ENCODE data around the gene KRT6A. TPM values are rescaled to one million over a fixed set of nuclear protein-coding genes. Genes with fewer than 3 reads are reported as not detected.

Gene KRT6A
- total and polyA plus RNA-seq, 4 donors, result 0.38 to 1.8 TPM; not detected in 2

DNA sequence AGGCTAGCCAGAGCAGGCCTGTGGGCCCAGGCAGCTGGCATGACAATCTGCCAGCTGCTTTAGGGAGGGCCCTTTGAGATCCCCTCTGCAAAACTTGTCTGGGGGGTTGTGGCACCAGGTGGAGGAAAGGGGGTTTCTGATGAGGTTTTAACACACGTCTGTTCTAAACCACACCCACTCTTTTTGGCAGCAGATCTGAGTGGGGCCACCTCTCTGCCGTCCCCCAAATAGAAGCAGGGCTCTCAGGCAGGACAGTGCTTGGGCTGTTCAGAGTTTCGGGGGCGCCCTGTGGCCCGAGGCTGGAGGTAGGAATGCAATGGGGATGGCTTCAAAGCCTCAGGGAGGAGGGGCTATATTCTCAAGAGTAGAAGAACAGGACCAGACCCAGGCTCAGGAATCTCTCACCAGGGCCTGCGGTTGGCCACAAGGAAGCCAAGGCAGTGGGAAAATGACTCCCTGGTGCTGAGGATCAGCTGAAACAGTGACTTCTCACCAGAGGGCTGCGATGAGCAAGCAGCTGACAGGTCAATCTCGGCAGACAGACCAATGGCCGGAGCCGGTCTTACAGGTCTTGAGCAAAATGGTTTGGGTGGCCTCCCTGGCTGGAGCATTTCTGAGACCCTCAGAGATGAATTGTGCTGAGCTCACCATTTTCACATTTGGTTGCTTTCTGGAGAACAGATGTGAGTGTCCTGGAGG is 28.7 kb upstream of the KRT6A start:
- H3K27ac ChIP-seq (ENCODE audit: low read depth in 1 of 2, low read length in 2 of 2), result peak overlapping the region in 1 of 2 donors; percentile 23
- intact Hi-C loops (cut with DNase I), result no loop called here
- no peaks in the 10 kb centered on the region for H3K9me3 ChIP-seq (ENCODE audit: control insufficient read depth, low read length)
- no peaks in the 10 kb centered on the region for H3K27me3 ChIP-seq (ENCODE audit: control insufficient read depth in 1 of 2, insufficient read depth in 2 of 2, low read length in 1 of 2)
- ATAC-seq (ENCODE audit: low FRiP score), result no peak
- H3K4me3 ChIP-seq (ENCODE audit: low read length in 2 of 2), result no peak overlapping the region
- WGBS, 2 donors, result 83 to 86% methylated on average over 10 of the region's 10 CpGs
- DNase-seq, result no peak
- no peaks in the 10 kb centered on the region for H3K36me3 ChIP-seq (ENCODE audit: control insufficient read depth in 1 of 2, insufficient read depth in 2 of 2, low read length in 1 of 2)
- H3K4me1 ChIP-seq (ENCODE audit: control insufficient read depth in 1 of 2, insufficient read depth in 2 of 2, low read length in 2 of 2), result no peaks in the 10 kb centered on the region

DNA sequence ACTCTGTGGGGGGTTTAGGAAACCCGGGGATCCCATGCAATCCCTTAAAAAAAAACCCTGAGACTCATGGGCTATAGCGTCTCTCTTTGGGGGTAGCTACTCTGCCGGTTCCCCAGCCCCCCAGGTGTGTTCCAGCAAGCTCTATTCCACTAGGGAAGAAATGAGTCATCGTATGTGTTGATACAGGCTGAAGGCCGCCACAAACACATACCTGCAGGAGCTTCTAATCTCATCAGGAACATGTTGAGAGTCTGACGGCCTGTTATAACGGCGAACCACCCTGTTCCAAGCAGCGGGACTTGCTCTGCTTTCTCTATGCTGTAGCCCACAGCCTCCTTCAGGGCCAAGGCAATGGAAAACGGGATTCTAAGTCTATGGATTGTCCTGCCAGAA is 28.1 kb upstream of the KRT6A start:
- H3K27me3 ChIP-seq (ENCODE audit: control insufficient read depth in 1 of 2, insufficient read depth in 2 of 2, low read length in 1 of 2), result no peaks in the 10 kb centered on the region
- WGBS, 2 donors, result 65 to 68% methylated on average over 10 of the region's 10 CpGs
- H3K36me3 ChIP-seq (ENCODE audit: control insufficient read depth in 1 of 2, insufficient read depth in 2 of 2, low read length in 1 of 2), result no peaks in the 10 kb centered on the region
- ATAC-seq (ENCODE audit: low FRiP score), result no peak
- H3K27ac ChIP-seq (ENCODE audit: low read depth in 1 of 2, low read length in 2 of 2), result peak overlapping the region in 1 of 2 donors; percentile 23
- DNase-seq, result no peak
- intact Hi-C loops (cut with DNase I), result no loop called here
- no peak overlapping the region for H3K4me3 ChIP-seq (ENCODE audit: low read length in 2 of 2)
- no peaks in the 10 kb centered on the region for H3K4me1 ChIP-seq (ENCODE audit: control insufficient read depth in 1 of 2, insufficient read depth in 2 of 2, low read length in 2 of 2)
- no peaks in the 10 kb centered on the region for H3K9me3 ChIP-seq (ENCODE audit: control insufficient read depth, low read length)

DNA sequence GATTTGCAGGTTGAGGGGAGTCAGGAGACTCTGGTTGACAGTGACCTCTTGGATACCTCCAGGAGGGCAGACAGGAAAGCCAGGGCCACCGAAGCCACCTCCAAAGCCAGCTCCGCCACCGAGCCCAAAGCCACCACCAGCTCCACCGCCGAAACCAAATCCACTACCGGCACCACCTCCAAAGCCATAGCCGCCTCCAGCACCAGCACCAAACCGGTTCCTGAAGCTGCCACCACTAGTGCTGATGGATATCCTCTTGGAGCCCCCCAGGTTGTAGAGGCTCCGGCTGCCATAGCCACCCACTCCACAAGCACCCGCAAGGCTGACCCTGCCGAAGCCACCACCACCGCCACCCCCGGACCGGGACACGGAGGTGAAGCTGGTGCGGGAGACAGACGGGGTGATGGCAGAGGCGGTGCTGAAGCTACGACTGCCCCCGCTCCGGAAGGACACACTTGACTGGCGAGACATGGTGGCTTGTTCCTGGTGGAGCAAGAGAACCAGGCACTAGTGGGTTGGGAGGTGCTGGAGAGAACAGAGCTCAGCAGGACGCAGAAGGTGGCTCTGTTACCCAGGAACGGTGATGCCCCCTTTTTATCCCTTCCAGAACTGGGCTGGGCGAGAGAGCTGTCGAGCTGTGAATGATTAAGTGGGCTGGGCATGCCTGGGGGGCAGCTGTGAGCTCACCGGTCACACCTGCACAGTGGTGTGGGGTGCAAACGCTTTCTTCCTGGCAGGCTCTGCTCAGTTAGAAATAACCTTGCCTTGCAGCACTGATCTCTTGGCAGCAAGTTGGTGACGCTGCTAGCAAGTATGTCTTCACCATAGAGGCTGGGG is 27.0 kb upstream of the KRT6A start, which contains the start of gene KRT5:
Gene KRT5, minus strand, starts transcription at position 569 of the 837 bp plus-strand sequence. Its CDS starts 98 bp downstream, at position 471.
- Histone ChIP-seq H3K36me3 (ENCODE audit: control insufficient read depth in 1 of 2, insufficient read depth in 2 of 2, low read length in 1 of 2) (no peaks in the 10 kb centered on the region), H3K9me3 (ENCODE audit: control insufficient read depth, low read length) (no peaks in the 10 kb centered on the region), H3K4me1 (ENCODE audit: control insufficient read depth in 1 of 2, insufficient read depth in 2 of 2, low read length in 2 of 2) (no peaks in the 10 kb centered on the region), H3K27ac (ENCODE audit: low read depth in 1 of 2, low read length in 2 of 2) (no peak within 1 kb of the TSS), H3K27me3 (ENCODE audit: control insufficient read depth in 1 of 2, insufficient read depth in 2 of 2, low read length in 1 of 2) (no peaks in the 10 kb centered on the region), H3K4me3 (ENCODE audit: low read length in 2 of 2) (no peak within 1 kb of the TSS)
- 90 to 92% methylated on average over 29 of the region's 29 CpGs for whole genome bisulfite sequencing, 2 donors
- no peak for ATAC-seq (ENCODE audit: low FRiP score)
- intact Hi-C loops (cut with DNase I), result loop anchor here in 1 of 2 donors (10.0 kb wide), 1 partner anchor 365 kb away; no protein-coding TSS in a partner anchor
- DNase-seq, result peak in 1 of 2 donors; percentile 42

DNA sequence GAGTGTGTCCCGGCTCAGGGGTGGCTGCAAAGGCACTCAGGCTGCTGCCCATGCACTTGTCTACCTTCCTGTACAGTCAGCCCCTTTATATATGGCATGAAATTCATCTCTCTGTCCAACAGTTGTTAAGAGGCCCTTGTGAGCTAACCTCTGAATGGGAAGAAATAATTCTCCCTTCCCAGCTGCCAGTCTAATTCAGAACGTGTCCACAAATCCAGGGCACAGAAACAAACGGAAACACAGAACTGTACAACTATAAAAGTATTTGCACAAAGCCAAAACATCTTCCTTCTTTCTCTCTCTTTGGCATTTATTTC is 26.3 kb upstream of the KRT6A start:
- WGBS, 2 donors, result 72 to 74% methylated on average over 3 of the region's 3 CpGs
- intact Hi-C loops (cut with DNase I), result loop anchor here in 1 of 2 donors (10.0 kb wide), 1 partner anchor 365 kb away; no protein-coding TSS in a partner anchor

DNA sequence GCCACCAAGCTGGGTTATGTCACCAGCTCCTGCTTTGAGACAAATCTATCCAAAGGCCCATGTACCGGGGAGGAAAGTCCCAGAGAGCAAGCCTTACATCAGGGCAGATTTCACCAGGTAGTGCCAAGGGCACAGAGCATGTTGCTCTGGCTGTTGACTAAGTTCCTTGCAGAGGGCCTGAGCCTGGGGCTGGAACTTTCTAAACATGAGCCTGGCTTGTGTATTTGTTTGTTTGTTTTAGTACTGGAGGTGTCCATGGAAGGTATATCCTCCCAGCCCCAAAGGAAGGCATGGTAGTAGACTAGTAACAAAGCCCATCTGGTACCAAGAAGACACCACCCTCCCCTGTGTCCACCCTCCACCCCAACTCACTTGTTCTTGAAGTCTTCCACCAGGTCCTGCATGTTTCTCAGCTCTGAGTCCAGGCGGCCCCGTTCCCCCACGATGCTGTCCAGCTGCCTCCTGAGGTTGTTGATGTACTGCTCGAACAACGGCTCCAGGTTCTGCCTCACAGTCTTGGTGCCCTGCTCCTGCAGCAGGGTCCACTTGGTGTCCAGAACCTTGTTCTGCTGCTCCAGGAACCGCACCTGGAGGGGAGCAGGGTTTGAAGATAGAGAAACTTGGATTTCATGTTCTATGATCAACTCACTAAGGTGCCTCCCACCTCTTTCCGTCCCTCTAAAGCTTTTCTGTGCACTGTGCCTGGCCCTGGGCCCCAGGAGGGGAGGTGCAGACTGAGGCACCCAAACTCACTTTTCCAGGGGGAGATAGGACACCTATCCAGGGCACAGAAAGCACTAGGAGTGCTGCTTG is 25.7 kb upstream of the KRT6A start:
- H3K4me3 ChIP-seq (ENCODE audit: low read length in 2 of 2), result no peak overlapping the region
- no peak overlapping the region for H3K27ac ChIP-seq (ENCODE audit: low read depth in 1 of 2, low read length in 2 of 2)
- intact Hi-C loops (cut with DNase I), result loop anchor here in 1 of 2 donors (10.0 kb wide), 1 partner anchor 364 kb away; no protein-coding TSS in a partner anchor
- H3K9me3 ChIP-seq (ENCODE audit: control insufficient read depth, low read length), result no peaks in the 10 kb centered on the region
- 79 to 88% methylated on average over 8 of the region's 8 CpGs for WGBS, 2 donors
- no peaks in the 10 kb centered on the region for H3K27me3 ChIP-seq (ENCODE audit: control insufficient read depth in 1 of 2, insufficient read depth in 2 of 2, low read length in 1 of 2)
- DNase-seq (no peak), ATAC-seq (ENCODE audit: low FRiP score) (no peak)
- no peaks in the 10 kb centered on the region for H3K36me3 ChIP-seq (ENCODE audit: control insufficient read depth in 1 of 2, insufficient read depth in 2 of 2, low read length in 1 of 2)
- H3K4me1 ChIP-seq (ENCODE audit: control insufficient read depth in 1 of 2, insufficient read depth in 2 of 2, low read length in 2 of 2), result no peaks in the 10 kb centered on the region

More for the DNA sequence above, 26.3 kb upstream of the KRT6A start:
- no peak for DNase-seq
- no peaks in the 10 kb centered on the region for H3K27me3 ChIP-seq (ENCODE audit: control insufficient read depth in 1 of 2, insufficient read depth in 2 of 2, low read length in 1 of 2)
- ATAC-seq (ENCODE audit: low FRiP score), result no peak
- no peaks in the 10 kb centered on the region for H3K4me1 ChIP-seq (ENCODE audit: control insufficient read depth in 1 of 2, insufficient read depth in 2 of 2, low read length in 2 of 2)
- H3K9me3 ChIP-seq (ENCODE audit: control insufficient read depth, low read length), result no peaks in the 10 kb centered on the region
- H3K27ac ChIP-seq (ENCODE audit: low read depth in 1 of 2, low read length in 2 of 2), result no peak overlapping the region
- no peak overlapping the region for H3K4me3 ChIP-seq (ENCODE audit: low read length in 2 of 2)
- no peaks in the 10 kb centered on the region for H3K36me3 ChIP-seq (ENCODE audit: control insufficient read depth in 1 of 2, insufficient read depth in 2 of 2, low read length in 1 of 2)

DNA sequence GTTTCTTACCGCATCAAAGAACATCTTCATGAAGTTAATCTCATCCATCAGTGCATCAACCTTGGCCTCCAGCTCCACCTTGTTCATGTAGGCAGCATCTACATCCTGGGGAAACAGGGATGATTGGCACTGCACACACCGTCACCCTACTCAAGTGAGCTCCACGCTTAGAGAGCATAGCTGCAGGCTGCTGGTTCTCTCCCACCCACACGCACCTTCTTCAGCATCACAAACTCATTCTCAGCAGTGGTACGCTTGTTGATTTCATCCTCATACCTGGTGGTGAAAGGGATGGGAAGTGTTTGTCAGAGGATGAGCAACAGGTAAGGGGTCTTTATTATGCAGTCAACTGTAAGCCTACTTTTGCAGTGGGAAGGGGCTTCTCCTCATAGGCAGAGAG is 24.8 kb upstream of the KRT6A start:
- Histone ChIP-seq H3K36me3 (ENCODE audit: control insufficient read depth in 1 of 2, insufficient read depth in 2 of 2, low read length in 1 of 2) (no peaks in the 10 kb centered on the region), H3K9me3 (ENCODE audit: control insufficient read depth, low read length) (no peaks in the 10 kb centered on the region), H3K4me3 (ENCODE audit: low read length in 2 of 2) (no peak overlapping the region), H3K27ac (ENCODE audit: low read depth in 1 of 2, low read length in 2 of 2) (no peak overlapping the region), H3K27me3 (ENCODE audit: control insufficient read depth in 1 of 2, insufficient read depth in 2 of 2, low read length in 1 of 2) (no peaks in the 10 kb centered on the region), H3K4me1 (ENCODE audit: control insufficient read depth in 1 of 2, insufficient read depth in 2 of 2, low read length in 2 of 2) (no peaks in the 10 kb centered on the region)
- ATAC-seq (ENCODE audit: low FRiP score) (no peak), DNase-seq (no peak)
- WGBS, 2 donors, result 94 to 96% methylated on average over 5 of the region's 5 CpGs
- intact Hi-C loops (cut with DNase I), result loop anchor here in 1 of 2 donors (10.0 kb wide), 1 partner anchor 363 kb away; no protein-coding TSS in a partner anchor

DNA sequence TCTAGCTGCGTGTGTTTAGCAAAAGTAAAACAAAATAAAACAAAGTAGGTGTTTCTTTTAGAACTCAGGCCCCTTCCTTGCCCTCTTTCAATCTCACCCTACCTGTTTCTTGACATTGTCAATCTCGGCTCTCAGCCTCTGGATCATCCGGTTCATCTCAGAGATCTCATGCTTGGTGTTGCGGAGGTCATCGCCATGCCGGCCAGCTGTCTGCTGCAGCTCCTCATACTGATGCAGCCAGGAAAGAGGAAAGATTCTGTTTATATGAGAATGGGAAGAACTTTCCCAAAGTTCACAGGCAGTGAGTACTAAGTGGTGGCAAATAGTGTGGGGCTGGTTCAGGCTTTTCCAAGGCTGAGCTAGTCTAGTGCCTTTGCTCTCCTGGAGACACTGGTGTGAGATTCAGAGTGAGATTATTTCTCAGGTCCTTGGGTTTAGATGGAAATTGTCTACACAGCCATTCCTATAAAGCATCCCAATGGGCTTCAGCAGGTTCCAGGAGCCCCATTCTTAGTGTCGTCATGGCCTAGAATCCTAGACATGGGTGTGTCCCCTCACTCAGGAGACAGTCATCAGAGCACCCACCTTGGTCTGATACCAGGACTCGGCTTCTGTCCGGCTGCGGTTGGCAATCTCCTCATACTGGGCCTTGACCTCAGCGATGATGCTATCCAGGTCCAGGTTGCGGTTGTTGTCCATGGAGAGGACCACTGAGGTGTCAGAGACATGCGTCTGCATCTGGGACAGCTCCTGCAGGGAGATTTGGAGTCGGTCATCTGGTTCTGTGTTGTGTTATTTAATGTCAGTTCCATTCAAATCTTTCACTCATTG is 24.2 kb upstream of the KRT6A start:
- DNase-seq, result no peak
- WGBS, 2 donors, result 95 to 96% methylated on average over 14 of the region's 14 CpGs
- intact Hi-C loops (cut with DNase I), result loop anchor here in 1 of 2 donors (10.0 kb wide), 1 partner anchor 362 kb away; no protein-coding TSS in a partner anchor

More for the DNA sequence above, 24.2 kb upstream of the KRT6A start:
- Histone ChIP-seq H3K36me3 (ENCODE audit: control insufficient read depth in 1 of 2, insufficient read depth in 2 of 2, low read length in 1 of 2) (no peaks in the 10 kb centered on the region), H3K4me3 (ENCODE audit: low read length in 2 of 2) (no peak overlapping the region), H3K9me3 (ENCODE audit: control insufficient read depth, low read length) (no peaks in the 10 kb centered on the region), H3K4me1 (ENCODE audit: control insufficient read depth in 1 of 2, insufficient read depth in 2 of 2, low read length in 2 of 2) (no peaks in the 10 kb centered on the region), H3K27me3 (ENCODE audit: control insufficient read depth in 1 of 2, insufficient read depth in 2 of 2, low read length in 1 of 2) (no peaks in the 10 kb centered on the region), H3K27ac (ENCODE audit: low read depth in 1 of 2, low read length in 2 of 2) (no peak overlapping the region)
- ATAC-seq (ENCODE audit: low FRiP score), result no peak

All from aorta (tissue), 5 donors.